WI38 (cell line): ENCODE results near the gene LYZ.

Source experiments
- H3K4me3 ChIP-seq: 2 replicates; pipeline ENCODE4 v1.5.1; 2011; ENCODE audit warnings: low read depth, mild to moderate bottlenecking, control low read depth, low read length
- CTCF ChIP-seq: IDR thresholded peaks from 2 replicates; pipeline ENCODE4 v1.5.1; 2012; ENCODE audit warnings: low read depth, mild to moderate bottlenecking, control low read depth, low read length

LYZ gene

GRCh38 chr12:69350002-69350626, 1.9 kb downstream of the LYZ start:
- no peak for TF ChIP-seq CTCF
- H3K4me3 ChIP-seq, result no peak overlapping the region

GRCh38 chr12:69350777-69351176, 2.6 kb downstream of the LYZ start:
- H3K4me3 ChIP-seq, result no peak overlapping the region
- TF ChIP-seq CTCF, result no peak

- no peak for TF ChIP-seq CTCF
Observed at GRCh38 chr12:69351462-69352236, 3.5 kb downstream of the LYZ start.

GRCh38 chr12:69352904-69353303, 4.7 kb downstream of the LYZ start:
- no peak overlapping the region for H3K4me3 ChIP-seq
- no peak for TF ChIP-seq CTCF

More at GRCh38 chr12:69351462-69352236, 3.5 kb downstream of the LYZ start:
- no peak overlapping the region for H3K4me3 ChIP-seq

- H3K4me3 ChIP-seq, result no peak overlapping the region
- no peak for TF ChIP-seq CTCF
Observed at GRCh38 chr12:69354172-69354555, 6.0 kb downstream of the LYZ start.

- H3K4me3 ChIP-seq, result no peak overlapping the region
- TF ChIP-seq CTCF, result no peak
Observed at GRCh38 chr12:69354556-69355187, 6.5 kb downstream of the LYZ start.

- no peak for TF ChIP-seq CTCF
- H3K4me3 ChIP-seq, result no peak overlapping the region
Observed at GRCh38 chr12:69355363-69356028, 7.3 kb downstream of the LYZ start.
